Lower lobe of right lung (tissue), 2 donors: ENCODE data around the gene CLEC19A. TPM values are rescaled to one million over a fixed set of nuclear protein-coding genes. Genes with fewer than 3 reads are reported as not detected.
A peak's percentile ranks its signal among the peaks of the same experiment; 100 is the strongest.

Experiments
- ATAC-seq, 2 donors: fragments of 200-7000 bp; cut with Tn5 transposase; one replicate each; pipeline ENCODE4 v1.9.1; 2020 to 2022; ENCODE audit warnings: mild to moderate bottlenecking in 2 of 2, moderate library complexity in 2 of 2
- DNase-seq: peaks from one replicate; pipeline ENCODE4 v3.0.0-alpha.2; 2020
- H3K27ac ChIP-seq: fragments of 200-600 bp; one replicate; pipeline ENCODE4 v1.8.0; 2022
- H3K27me3 ChIP-seq: fragments of 200-600 bp; one replicate; pipeline ENCODE4 v1.8.0; 2022; ENCODE audit warnings: low read depth
- H3K36me3 ChIP-seq: fragments of 200-600 bp; one replicate; pipeline ENCODE4 v1.8.0; 2022; ENCODE audit warnings: mild to moderate bottlenecking
- H3K4me1 ChIP-seq: fragments of 200-600 bp; one replicate; pipeline ENCODE4 v1.8.0; 2022
- H3K4me3 ChIP-seq: fragments of 200-600 bp; one replicate; pipeline ENCODE4 v1.8.0; 2022; ENCODE audit warnings: mild to moderate bottlenecking
- H3K9me3 ChIP-seq: fragments of 200-600 bp; one replicate; pipeline ENCODE4 v1.8.0; 2022
- intact Hi-C: fragments of 100-400 bp; cut with DNase I; formaldehyde crosslinking; loops from one replicate; pipeline ENCODE4 v1.11.0; 2022
- long read RNA-seq: library from polyadenylated mRNA; unstranded; transcript quantifications from one replicate; pipeline ENCODE4 v2.0.0, GENCODE V29; 2021
- total RNA-seq: library from RNA; stranded (reverse); fragmentation: NEBNext Ultra II Directional; extraction: Animal tissue kit (Norgen Biotek cat#: 25700); gene quantifications from one replicate; pipeline ENCODE4 v1.2.1, GENCODE V29; 2021
- TF ChIP-seq, protein P1 (sequence below): fragments of 200-600 bp; IDR thresholded peaks from one replicate; pipeline ENCODE4 v1.8.0; 2022; ENCODE audit warnings: antibody characterized with exemption, mild to moderate bottlenecking
- donor health status: DM: no; HTN: yes; CAD: no; lungs with severe emphysema.

Gene CLEC19A
- not detected for total RNA-seq
- long read RNA-seq, partial matches to known transcripts: 0 of 8 reads
- long read RNA-seq, other reads (novel, unspliced or antisense): 8 of 8 reads

DNA sequence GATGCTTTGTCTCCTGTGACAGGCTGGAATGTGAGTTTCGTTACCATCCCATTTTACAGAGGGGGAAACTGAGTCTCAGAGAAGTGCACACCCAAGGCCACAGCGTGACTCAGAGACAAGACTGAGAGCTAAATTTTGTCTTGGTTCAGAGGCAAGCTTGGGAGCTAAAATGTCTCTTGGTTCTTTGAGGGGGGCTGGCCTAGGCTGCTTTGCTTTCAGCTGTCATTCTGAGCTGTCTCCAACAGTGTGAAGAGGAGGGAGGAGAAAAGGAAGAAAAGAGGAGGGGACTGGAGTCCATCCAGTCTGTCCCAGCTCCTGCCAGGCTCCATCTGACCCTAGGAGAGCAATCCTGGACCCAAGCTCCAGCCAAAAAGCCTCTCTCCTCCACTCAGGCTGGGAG lies at the start of gene CLEC19A:
Gene CLEC19A (plus strand): TSS at position 301 of the 400 bp plus-strand sequence. CDS start 121 bp downstream, outside the sequence.
- no peaks in the 10 kb centered on the region for H3K9me3 ChIP-seq
- H3K4me3 ChIP-seq: no peak within 1 kb of the TSS
- no peaks in the 10 kb centered on the region for H3K4me1 ChIP-seq
- ATAC-seq (no peak), DNase-seq (no peak)
- H3K27me3 ChIP-seq: no peaks in the 10 kb centered on the region
- TF ChIP-seq, protein P1, sequence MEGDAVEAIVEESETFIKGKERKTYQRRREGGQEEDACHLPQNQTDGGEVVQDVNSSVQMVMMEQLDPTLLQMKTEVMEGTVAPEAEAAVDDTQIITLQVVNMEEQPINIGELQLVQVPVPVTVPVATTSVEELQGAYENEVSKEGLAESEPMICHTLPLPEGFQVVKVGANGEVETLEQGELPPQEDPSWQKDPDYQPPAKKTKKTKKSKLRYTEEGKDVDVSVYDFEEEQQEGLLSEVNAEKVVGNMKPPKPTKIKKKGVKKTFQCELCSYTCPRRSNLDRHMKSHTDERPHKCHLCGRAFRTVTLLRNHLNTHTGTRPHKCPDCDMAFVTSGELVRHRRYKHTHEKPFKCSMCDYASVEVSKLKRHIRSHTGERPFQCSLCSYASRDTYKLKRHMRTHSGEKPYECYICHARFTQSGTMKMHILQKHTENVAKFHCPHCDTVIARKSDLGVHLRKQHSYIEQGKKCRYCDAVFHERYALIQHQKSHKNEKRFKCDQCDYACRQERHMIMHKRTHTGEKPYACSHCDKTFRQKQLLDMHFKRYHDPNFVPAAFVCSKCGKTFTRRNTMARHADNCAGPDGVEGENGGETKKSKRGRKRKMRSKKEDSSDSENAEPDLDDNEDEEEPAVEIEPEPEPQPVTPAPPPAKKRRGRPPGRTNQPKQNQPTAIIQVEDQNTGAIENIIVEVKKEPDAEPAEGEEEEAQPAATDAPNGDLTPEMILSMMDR: no peak
- H3K27ac ChIP-seq: no peak within 1 kb of the TSS
- no peaks in the 10 kb centered on the region for H3K36me3 ChIP-seq
- intact Hi-C loops: no loop called here

DNA sequence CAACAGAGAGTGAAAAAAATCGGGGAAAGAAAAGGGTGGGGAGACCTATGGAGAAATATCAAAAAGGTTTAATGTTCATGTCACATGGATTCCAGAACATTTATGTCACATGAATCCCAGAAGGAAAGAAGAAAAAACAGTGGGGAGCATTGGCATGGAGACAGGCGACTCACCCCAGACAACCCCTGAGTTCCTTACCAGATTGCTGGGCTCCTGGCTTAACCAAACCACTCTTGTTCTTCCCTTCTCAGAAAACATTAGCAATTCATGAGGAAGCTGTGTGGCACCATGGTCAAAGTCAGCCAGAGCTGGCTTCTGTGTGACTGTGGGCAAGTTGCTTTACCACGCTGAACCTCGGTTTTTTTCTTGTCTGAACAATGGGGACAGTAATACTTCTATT lies 49.6 kb upstream of the CLEC19A start:
- Histone ChIP-seq H3K36me3 (no peaks in the 10 kb centered on the region), H3K27ac (no peak overlapping the region), H3K27me3 (no peaks in the 10 kb centered on the region), H3K9me3 (peaks cover 14% of the 10 kb centered on the region), H3K4me1 (no peaks in the 10 kb centered on the region), H3K4me3 (no peak overlapping the region)
- DNase-seq: no peak
- no peak for ATAC-seq
- TF ChIP-seq, protein P1: no peak
- intact Hi-C loops: no loop called here

DNA sequence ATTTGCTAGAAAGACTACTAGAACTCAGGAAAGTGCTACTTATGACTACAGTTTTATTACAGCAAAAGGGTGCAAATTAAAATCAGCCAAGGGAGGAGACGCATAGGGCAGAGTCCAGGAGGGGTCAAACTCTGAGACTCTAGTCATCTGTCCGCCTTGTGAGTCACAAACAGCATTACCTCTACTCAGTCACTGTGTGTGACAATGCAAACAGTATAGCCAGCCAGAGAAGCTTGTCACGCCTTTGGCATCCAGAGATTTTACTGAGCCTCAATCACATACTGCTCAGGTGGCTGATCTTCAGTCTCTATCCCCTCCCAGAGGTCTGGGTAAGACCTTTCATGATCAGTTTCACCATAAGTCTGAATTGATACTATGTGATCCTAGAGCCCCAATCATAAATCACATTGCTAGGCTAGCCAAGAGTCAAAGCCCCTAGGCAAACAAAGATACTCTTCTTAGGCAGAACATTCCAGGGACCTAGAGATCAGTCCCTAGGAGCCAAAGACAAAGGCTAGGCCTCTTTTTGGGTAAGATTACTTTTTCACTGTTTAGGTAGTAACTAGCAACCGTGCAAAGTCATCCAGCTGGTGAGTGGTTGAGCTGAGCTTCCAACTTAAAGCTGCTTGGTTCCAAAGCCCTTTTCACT lies 48.8 kb upstream of the CLEC19A start:
- TF ChIP-seq, protein P1: no peak
- Histone ChIP-seq H3K4me3 (no peak overlapping the region), H3K27ac (no peak overlapping the region), H3K4me1 (no peaks in the 10 kb centered on the region), H3K9me3 (peaks cover 14% of the 10 kb centered on the region), H3K36me3 (no peaks in the 10 kb centered on the region), H3K27me3 (no peaks in the 10 kb centered on the region)
- DNase-seq (no peak), ATAC-seq (peak; percentile 29 to 45)
- intact Hi-C loops: no loop called here

DNA sequence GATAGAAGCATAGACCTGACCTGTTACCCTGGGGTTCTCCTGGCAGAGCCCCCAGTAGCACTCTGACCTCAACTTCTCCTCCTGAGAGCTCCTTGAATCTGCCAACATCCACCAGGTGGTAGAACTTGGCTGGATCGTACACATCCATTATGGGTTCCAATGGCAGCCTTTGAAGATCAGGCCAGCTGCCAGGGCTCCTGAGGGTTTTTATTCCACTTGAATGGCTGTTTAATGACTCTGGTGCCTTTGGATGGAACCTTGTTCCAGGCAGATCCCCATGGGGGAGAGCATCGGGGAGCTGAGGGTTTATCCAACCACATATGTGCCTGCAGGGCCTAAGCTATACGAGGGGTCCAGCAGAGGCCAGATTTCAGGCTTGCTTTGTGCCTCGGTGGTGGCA lies 47.1 kb upstream of the CLEC19A start:
- DNase-seq (no peak), ATAC-seq (no peak)
- Histone ChIP-seq H3K36me3 (no peaks in the 10 kb centered on the region), H3K4me1 (no peaks in the 10 kb centered on the region), H3K27ac (no peak overlapping the region), H3K9me3 (peaks cover 14% of the 10 kb centered on the region), H3K27me3 (no peaks in the 10 kb centered on the region), H3K4me3 (no peak overlapping the region)
- TF ChIP-seq, protein P1: no peak
- intact Hi-C loops: no loop called here

DNA sequence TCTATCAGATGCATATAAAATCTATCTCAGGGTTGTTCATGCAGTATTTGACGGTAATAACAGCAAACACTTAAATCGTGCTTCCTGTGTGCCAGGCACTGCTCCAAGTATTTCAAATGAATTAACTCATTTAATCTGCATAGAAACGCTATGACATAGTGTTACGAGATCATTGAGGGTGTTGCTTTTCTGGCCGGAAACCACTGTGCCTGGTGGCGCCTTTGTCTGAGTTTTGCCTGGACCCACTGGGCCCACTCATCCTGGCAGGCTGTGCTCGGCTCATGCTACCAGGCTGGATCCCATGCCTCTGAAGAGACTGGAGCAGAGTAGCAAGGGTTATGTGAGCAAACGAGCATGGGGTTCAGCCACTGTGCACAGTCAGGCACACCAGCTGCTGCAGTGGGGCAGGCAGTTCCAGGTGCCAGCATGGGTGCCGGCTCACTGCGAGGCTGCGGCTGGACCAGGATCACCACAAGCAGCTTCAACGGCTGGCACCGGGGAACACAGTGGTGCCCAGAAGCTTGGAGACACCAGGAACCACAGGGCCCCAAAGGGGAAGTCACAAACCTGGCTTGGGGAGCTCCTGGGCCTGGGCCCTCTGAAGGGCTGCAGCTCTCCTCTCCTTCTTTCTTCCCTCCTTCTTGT lies 45.9 kb upstream of the CLEC19A start:
- no peak for DNase-seq
- H3K4me1 ChIP-seq: no peaks in the 10 kb centered on the region
- H3K4me3 ChIP-seq: no peak overlapping the region
- intact Hi-C loops: no loop called here
- no peaks in the 10 kb centered on the region for H3K36me3 ChIP-seq
- H3K27me3 ChIP-seq: no peaks in the 10 kb centered on the region
- peaks cover 14% of the 10 kb centered on the region for H3K9me3 ChIP-seq
- no peak overlapping the region for H3K27ac ChIP-seq
- TF ChIP-seq, protein P1: no peak
- ATAC-seq: no peak
